Activated gamma-delta T cell treated with anti-CD3 and anti-CD28 coated beads, Interleukin-2, amount 50 U/mL, for 16 hours (primary cell): ENCODE measurements around the gene UCMA.
"Not testable (repeated sequence)": the region's sequence is repeated elsewhere in the genome, so short reads cannot be mapped to it uniquely, and the experiment has no call there.

Experiments used
- DNase-seq: peaks from one replicate; pipeline ENCODE4 v3.0.0-alpha.2; 2020; ENCODE audit warnings: low read depth

Gene UCMA

GRCh38 chr10:13234172-13234571, at the start of gene UCMA:
TSS of gene UCMA (minus strand) at chr10:13234374. CDS start at chr10:13234258, 116 bp downstream.
- no peak for DNase-seq

GRCh38 chr10:13282348-13282747, 48.2 kb upstream of the UCMA start:
- not testable (repeated sequence) for DNase-seq

- no peak for DNase-seq
Measured at GRCh38 chr10:13276749-13277365, 42.7 kb upstream of the UCMA start.

- DNase-seq: not testable (repeated sequence)
Measured at GRCh38 chr10:13276146-13276545, 42.0 kb upstream of the UCMA start.

- no peak for DNase-seq
Measured at GRCh38 chr10:13272164-13272571, 38.0 kb upstream of the UCMA start.

GRCh38 chr10:13271552-13272163, 37.5 kb upstream of the UCMA start:
- DNase-seq: peak; percentile 20

- DNase-seq: no peak
Measured at GRCh38 chr10:13270877-13271551, 36.8 kb upstream of the UCMA start.

GRCh38 chr10:13268841-13269240, 34.7 kb upstream of the UCMA start:
- DNase-seq: no peak

GRCh38 chr10:13268310-13268709, 34.1 kb upstream of the UCMA start:
- DNase-seq: no peak

GRCh38 chr10:13263591-13263990, 29.4 kb upstream of the UCMA start:
- no peak for DNase-seq

GRCh38 chr10:13262433-13262832, 28.3 kb upstream of the UCMA start:
- no peak for DNase-seq

- no peak for DNase-seq
Measured at GRCh38 chr10:13257621-13258140, 23.5 kb upstream of the UCMA start.

GRCh38 chr10:13256627-13257026, 22.5 kb upstream of the UCMA start:
- DNase-seq: no peak

GRCh38 chr10:13253726-13254125, 19.6 kb upstream of the UCMA start:
- DNase-seq: no peak

GRCh38 chr10:13247784-13248183, 13.6 kb upstream of the UCMA start:
- no peak for DNase-seq

- no peak for DNase-seq
Measured at GRCh38 chr10:13247246-13247645, 13.1 kb upstream of the UCMA start.

- DNase-seq: not testable (repeated sequence)
Measured at GRCh38 chr10:13242260-13242659, 8.1 kb upstream of the UCMA start.

- DNase-seq: no peak
Measured at GRCh38 chr10:13241613-13242012, 7.4 kb upstream of the UCMA start.

- no peak for DNase-seq
Measured at GRCh38 chr10:13239923-13240322, 5.7 kb upstream of the UCMA start.

GRCh38 chr10:13238271-13239077, 4.3 kb upstream of the UCMA start:
- no peak for DNase-seq

- no peak for DNase-seq
Measured at GRCh38 chr10:13236638-13237037, 2.5 kb upstream of the UCMA start.

- not testable (repeated sequence) for DNase-seq
Measured at GRCh38 chr10:13234736-13235135, 562 bp upstream of the UCMA start.
